GM12874 (cell line): ENCODE measurements around the gene CCNH.

Experiments used
- CTCF ChIP-seq: IDR thresholded peaks from 2 replicates; pipeline ENCODE4 v1.5.1; 2011; ENCODE audit warnings: low read depth, mild to moderate bottlenecking, control low read depth, low read length, moderate library complexity; ENCODE audit not compliant: insufficient read depth

Gene CCNH

DNA sequence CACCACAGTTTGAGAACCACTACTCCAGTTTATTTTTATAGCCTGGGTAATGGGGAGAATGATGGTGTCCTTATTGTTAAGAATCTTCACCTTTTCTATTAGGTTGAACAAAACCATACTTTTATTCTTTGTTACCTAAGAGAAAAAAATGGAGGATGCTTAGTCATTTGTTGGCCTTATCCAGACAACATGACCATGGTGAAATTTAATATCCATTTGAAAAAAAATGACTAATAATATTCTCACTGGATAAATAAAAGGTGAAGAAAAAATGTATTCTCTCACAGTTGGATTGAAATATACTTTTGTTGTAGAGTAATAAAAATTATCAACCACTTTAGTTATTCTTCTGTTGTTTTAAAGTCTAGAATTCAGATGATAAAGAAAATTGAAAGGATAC, 5.8 kb upstream of the CCNH start:
- no peak for TF ChIP-seq CTCF

DNA sequence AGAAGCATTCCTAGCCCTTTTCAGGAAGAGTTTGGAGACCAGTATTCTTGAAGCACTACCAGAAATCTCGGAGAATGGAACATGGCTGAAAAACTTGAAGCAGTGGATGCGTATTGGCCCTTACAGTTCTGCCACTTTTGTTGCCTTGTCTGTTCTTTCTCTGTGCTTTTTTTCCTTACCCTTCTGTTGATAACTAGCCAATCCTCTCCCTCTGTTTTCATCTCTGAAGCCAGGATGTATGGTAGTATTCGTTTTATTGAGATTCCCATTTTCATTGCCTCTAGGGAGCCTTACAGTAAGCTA, 564 bp upstream of the CCNH start:
- TF ChIP-seq CTCF: no peak

GRCh38 chr5:87411973-87412629, 629 bp downstream of the CCNH start:
- TF ChIP-seq CTCF: no peak

DNA sequence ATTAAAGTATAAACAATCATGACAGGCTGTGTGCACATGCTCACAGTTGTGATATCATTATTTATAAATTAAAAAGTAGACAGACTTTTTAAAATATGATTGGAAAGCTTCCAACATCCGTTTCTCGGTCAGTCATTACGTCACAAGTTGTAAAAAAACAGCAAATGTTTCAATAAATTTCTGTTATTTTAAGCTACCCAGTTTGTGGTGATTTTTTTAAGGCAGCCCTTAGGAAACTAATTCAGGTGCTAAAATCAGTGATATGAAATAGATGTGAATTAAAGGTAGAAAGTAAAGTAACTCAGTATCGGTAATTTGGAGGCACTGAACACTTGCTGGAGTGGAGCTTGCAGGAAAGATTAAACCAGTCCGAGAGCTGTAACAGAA, 1.2 kb downstream of the CCNH start:
- TF ChIP-seq CTCF: no peak

DNA sequence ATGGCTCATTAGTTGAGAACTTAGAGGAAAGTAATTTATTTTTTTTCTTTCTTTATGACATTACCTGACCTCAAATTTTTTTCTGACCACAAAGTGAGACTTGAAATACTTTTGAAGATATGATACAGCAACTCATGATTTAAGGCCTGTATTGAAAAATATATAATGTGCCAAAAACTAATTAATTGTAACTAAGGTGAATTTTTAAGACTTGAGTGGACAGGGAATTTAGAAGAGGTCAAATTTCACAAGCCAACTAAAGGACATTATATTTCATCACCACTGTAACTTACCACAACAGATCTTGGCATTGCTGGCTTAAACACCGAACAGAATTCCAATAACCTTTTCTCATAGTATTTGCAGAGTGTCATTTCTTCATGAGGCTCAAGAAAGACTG, 1.8 kb downstream of the CCNH start:
- TF ChIP-seq CTCF: no peak

- TF ChIP-seq CTCF: no peak
These were observed 4.5 kb downstream of the CCNH start for GRCh38 chr5:87408204-87408603.

GRCh38 chr5:87405472-87406155, 7.1 kb downstream of the CCNH start:
- no peak for TF ChIP-seq CTCF

DNA sequence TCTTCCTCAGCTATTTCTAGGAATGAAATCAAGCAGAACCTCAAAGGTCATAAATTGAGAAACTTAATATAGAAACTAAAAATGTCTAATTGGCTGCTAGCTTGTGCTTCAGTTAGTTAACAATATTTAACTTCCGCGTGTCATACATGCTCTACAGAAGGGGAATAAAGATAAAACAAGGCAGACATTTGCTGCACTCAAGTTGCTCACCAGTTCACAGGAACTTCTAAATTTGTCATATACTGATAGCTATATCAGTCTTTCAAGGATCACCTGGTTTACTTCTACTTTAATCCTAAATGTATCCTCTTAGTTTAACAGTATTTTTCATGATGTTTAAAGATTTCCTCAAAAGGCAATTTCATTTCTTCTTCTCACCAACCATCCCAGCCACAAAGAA, 8.4 kb downstream of the CCNH start:
- TF ChIP-seq CTCF: no peak
